Activated T-helper 1 cell treated with anti-CD3 and anti-CD28 coated beads, Interleukin-2, amount 50 U/mL, for 16 hours (primary cell): ENCODE results near the gene CDON.

ENCODE experiments used
- DNase-seq, 2 donors: peaks; one replicate each; pipeline ENCODE4 v3.0.0-alpha.2; 2020; ENCODE audit warnings: low read depth in 1 of 2, low spot score in 1 of 2

CDON gene

GRCh38 chr11:126082251-126083109, 19.8 kb upstream of the CDON start:
- no peak for DNase-seq

GRCh38 chr11:126081915-126082250, 19.2 kb upstream of the CDON start:
- DNase-seq, result no peak

GRCh38 chr11:126080161-126080941, 17.7 kb upstream of the CDON start:
- no peak for DNase-seq

GRCh38 chr11:126079621-126080124, 17.0 kb upstream of the CDON start:
- no peak for DNase-seq

- no peak for DNase-seq
These were observed 14.0 kb upstream of the CDON start for GRCh38 chr11:126076641-126077040.

GRCh38 chr11:126072801-126073594, 10.3 kb upstream of the CDON start:
- no peak for DNase-seq

GRCh38 chr11:126072141-126072741, 9.6 kb upstream of the CDON start:
- DNase-seq, result no peak

- no peak for DNase-seq
These were observed 814 bp upstream of the CDON start for GRCh38 chr11:126063507-126063852.

GRCh38 chr11:126061707-126062678, 673 bp downstream of the CDON start:
- DNase-seq, result no peak

GRCh38 chr11:126060757-126061171, 1.9 kb downstream of the CDON start:
- no peak for DNase-seq

GRCh38 chr11:126059238-126059781, 3.4 kb downstream of the CDON start:
- no peak for DNase-seq

GRCh38 chr11:126058105-126058874, 4.4 kb downstream of the CDON start:
- DNase-seq, result no peak

- DNase-seq, result no peak
These were observed 7.8 kb downstream of the CDON start for GRCh38 chr11:126054882-126055281.

GRCh38 chr11:126054408-126054807, 8.3 kb downstream of the CDON start:
- no peak for DNase-seq

GRCh38 chr11:126053415-126054286, 9.0 kb downstream of the CDON start:
- no peak for DNase-seq

GRCh38 chr11:126051117-126051516, 11.5 kb downstream of the CDON start:
- no peak for DNase-seq

GRCh38 chr11:126049159-126049558, 13.5 kb downstream of the CDON start:
- no peak for DNase-seq

- no peak for DNase-seq
These were observed 14.5 kb downstream of the CDON start for GRCh38 chr11:126048197-126048596.
